ENCODE results near the gene ZDHHC3.
"Not testable (repeated sequence)": the region's sequence is repeated elsewhere in the genome, so short reads cannot be mapped to it uniquely, and the experiment has no call there.

The ZDHHC3 gene

GRCh38 chr3:44966795-44967278 is 9.1 kb downstream of the ZDHHC3 start:
- DNase-seq (ENCODE audit: low spot score) = no peak
- no peak for FAIRE-seq

- no peak for FAIRE-seq
- DNase-seq (ENCODE audit: low spot score) = no peak
Observed at GRCh38 chr3:44965165-44965564, 10.8 kb downstream of the ZDHHC3 start.

GRCh38 chr3:44963571-44964325 is 12.2 kb downstream of the ZDHHC3 start:
- FAIRE-seq = no peak
- no peak for DNase-seq (ENCODE audit: low spot score)

DNA sequence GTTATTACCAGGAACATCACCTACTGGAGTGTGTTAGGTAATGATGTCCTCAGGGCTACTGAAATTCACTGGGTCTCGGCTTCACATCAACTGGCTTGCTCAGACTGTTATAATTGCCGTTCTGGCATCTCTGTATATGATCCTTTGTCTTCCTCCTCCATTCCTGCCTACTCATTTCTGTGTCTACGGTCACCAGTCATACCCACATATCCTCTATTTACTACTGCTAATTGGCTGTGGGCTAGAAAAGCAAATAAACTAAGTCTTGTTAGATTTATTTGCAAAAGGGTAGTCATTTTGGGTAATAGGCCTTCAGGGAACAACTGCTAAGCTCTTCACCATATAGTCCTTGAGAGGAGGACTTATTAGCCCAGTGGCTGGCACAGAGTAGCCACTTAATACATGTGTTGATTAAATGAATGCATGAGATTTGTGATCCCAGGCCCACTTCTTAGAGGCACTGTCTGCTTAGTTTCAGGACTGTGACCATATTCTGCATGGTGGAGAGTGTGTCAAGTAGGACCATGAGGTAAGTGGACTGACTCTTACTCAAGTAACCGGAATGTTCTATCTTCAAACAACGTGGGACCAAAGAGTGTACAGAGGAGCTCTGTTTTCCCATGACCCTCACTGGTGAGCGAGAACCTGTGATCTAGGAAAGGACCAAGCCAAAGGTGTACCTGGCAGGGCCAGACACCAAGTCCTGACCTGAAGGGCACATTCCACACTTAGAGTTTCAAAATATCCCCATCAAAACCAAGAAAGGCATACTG is 13.2 kb downstream of the ZDHHC3 start:
- DNase-seq (ENCODE audit: low spot score) (no peak), FAIRE-seq (no peak)

DNA sequence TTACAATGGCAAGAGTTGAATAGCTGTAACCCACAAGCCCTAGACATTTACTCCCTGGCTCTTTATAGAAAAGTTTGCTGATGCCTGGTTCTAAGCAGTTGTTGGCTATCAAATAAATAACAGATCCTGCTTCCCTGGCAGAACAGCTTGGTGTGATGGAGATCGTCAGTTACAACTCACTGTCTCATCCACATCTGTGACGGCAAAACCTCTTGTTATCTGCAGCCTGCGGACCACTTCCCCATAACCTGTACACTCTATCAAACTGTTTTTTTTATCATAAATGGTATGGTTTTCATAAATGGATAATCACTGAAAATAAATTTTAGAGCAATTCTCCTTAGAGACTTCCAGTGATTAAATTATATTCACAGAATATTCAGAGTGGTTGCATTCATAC is 14.1 kb downstream of the ZDHHC3 start:
- DNase-seq (ENCODE audit: low spot score) (no peak), FAIRE-seq (no peak)

GRCh38 chr3:44960387-44961026 is 15.5 kb downstream of the ZDHHC3 start:
- DNase-seq (ENCODE audit: low spot score) = no peak
- FAIRE-seq = no peak

DNA sequence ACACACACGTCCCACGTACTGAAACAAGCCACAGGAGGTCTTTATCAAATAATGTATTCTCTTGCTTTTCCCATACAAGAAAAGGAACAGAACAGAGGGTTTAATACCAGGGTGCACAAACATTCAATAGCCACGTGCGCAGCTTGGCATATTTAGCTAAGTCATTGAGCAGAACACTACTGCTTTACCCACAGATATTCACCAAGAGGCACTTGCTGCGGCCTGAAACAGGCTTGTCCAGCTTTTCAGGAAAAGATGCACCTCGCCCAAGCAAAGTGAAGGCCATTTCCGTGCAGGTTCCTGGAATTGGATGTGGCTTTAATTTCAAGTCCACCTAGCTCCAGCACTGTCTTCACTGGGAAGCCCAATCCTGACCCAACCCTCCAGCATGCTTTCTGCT is 17.6 kb downstream of the ZDHHC3 start:
- FAIRE-seq (no peak), DNase-seq (ENCODE audit: low spot score) (no peak)

GRCh38 chr3:44957986-44958385 is 18.0 kb downstream of the ZDHHC3 start:
- no peak for DNase-seq (ENCODE audit: low spot score)
- FAIRE-seq = no peak

- no peak for FAIRE-seq
- no peak for DNase-seq (ENCODE audit: low spot score)
Observed at GRCh38 chr3:44955917-44956316, 20.1 kb downstream of the ZDHHC3 start.

DNA sequence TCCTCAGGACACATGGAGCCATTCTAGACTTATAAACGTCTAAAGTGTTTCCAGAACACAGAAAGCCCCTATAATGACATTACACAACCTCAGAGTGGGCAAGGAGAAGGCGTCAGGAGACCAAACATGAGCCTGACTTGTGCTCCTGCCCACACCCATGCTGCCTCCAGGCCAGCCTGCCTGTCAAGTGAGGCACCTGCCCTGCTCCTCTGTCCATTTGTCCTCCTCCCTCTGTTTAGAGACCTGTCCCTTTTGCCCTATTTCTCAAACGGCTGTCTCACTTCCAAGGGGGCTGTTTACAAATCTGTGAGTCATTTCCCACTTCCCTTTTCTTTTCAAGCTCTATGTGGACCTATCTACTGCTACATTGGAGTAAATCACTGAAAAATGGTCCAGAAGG is 21.0 kb downstream of the ZDHHC3 start:
- FAIRE-seq (no peak), DNase-seq (ENCODE audit: low spot score) (no peak)

- no peak for FAIRE-seq
- DNase-seq (ENCODE audit: low spot score) = no peak
Observed at GRCh38 chr3:44954304-44954703, 21.7 kb downstream of the ZDHHC3 start.

DNA sequence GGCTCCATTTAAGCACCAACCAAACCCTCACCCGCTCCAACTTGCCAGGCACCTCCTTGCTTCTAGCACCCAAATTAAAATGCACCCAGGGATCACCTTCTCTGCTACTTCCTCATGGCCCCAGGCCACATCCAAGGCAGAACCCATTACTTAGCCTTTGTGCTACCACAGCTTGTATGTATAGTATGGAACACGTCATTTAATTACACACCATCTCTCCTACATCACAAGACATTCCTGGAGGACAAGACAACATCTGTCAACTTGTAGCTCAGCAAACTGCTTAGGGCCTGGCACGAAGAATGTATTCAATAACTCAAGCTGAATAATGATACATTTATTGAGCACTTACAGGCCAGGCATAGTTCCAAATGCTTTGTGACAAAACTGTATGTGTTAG is 23.3 kb downstream of the ZDHHC3 start:
- DNase-seq (ENCODE audit: low spot score) (no peak), FAIRE-seq (no peak)

DNA sequence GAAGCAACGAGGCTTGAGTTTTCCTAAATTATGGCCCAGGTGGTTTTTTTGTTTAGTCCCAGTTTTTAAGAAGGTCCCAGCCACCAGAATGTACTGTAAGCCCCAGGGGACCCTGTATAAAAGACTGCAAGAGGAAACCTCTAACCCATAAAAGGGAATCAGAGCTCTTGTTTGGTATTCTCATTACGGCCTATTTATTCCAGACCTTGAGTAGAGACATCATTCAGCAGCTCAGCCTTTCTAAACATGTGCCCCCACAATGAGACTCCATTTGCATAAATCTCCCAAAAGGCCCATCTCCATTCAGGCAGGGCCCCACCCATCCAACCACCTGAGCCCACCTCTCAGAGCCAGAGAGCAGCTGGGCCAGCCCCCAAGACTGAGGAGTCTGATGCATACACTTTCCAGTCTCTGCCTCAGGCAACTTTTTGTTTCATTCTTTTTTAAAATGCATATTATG is 25.7 kb downstream of the ZDHHC3 start:
- no peak for DNase-seq (ENCODE audit: low spot score)
- no peak for FAIRE-seq

GRCh38 chr3:44949770-44950169 is 26.2 kb downstream of the ZDHHC3 start:
- DNase-seq (ENCODE audit: low spot score); FAIRE-seq: not testable (repeated sequence)

- no peak for FAIRE-seq
- no peak for DNase-seq (ENCODE audit: low spot score)
Observed at GRCh38 chr3:44948239-44948638, 27.7 kb downstream of the ZDHHC3 start.

DNA sequence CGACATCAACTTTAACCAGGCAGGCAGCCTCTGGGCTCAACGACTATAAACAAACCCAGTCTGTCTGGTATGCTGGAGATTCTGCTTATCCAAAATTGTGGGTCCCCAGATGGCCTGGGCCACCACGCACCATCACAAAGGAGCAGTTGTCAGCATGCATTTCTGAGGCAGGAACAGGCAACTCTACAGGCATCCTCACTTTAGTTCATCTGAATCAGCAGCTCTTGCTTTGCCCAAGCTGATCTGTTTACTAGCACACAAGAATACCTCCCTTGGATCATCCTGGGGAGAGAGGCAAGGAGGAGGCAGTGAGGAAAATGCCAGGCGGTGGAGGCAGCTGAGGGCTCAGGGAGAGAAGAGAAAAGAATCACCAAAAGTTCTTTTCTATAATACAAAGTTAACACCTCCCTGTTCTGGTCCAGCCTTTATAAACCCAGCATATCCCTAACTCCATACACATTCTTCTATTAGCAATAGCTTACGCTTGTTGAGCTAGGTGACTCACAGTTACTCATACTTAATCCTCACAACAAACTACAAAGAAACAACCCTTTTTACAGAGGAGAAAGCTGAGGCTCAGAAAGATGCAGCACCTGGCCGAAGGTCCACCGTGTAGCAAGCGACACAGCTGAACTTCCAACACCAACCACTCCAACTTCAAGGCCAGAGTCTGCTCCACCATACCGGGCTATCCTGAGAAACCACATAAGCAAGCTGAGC is 33.6 kb downstream of the ZDHHC3 start:
- no peak for FAIRE-seq

GRCh38 chr3:44939581-44940036 is 36.4 kb downstream of the ZDHHC3 start:
- DNase-seq (ENCODE audit: low spot score) (no peak), FAIRE-seq (no peak)

More for the DNA sequence above, 33.6 kb downstream of the ZDHHC3 start:
- peak; percentile 51 for DNase-seq (ENCODE audit: low spot score)

GRCh38 chr3:44932986-44933944 is 42.7 kb downstream of the ZDHHC3 start:
- DNase-seq (ENCODE audit: low spot score) = no peak
- no peak for FAIRE-seq

DNA sequence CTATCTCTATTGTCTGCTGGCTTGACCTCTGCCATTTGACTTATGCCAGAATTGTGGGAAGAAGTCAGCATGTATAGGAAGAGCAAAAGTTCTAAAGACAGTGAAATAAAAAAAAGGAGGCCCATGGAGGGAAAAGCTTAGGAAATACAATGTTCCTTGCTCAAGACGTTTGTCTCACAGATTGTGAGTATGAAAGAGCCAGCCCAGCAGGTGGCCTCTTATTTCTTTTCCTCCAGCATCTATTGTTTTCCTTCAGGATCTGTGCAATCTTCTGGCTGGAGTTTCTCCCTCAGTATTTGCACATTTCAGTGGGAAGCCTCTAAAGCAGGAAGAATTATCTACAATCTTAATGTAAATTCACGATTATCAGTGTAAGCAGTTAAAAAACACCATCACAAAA is 43.7 kb downstream of the ZDHHC3 start:
- FAIRE-seq (no peak), DNase-seq (ENCODE audit: low spot score) (no peak)

- no peak for FAIRE-seq
- no peak for DNase-seq (ENCODE audit: low spot score)
Observed at GRCh38 chr3:44931791-44932190, 44.2 kb downstream of the ZDHHC3 start.
